Ovary (tissue), 9 donors: ENCODE results near the gene C18orf32. TPM values are rescaled to one million over a fixed set of nuclear protein-coding genes. Genes with fewer than 3 reads are reported as not detected.

Experiments
- DNase-seq, 5 donors: peaks; one replicate each; pipeline ENCODE4 v3.0.0-alpha.2; 2019 to 2020
- H3K27ac ChIP-seq, 2 donors: fragments of 200-600 bp; one replicate each; pipeline versions ENCODE4 v1.5.1 to v1.8.0; 2019 to 2022
- H3K27me3 ChIP-seq: fragments of 200-600 bp; one replicate; pipeline ENCODE4 v1.8.0; 2022
- H3K36me3 ChIP-seq: fragments of 200-600 bp; sonication (generic); one replicate; pipeline ENCODE4 v1.5.1; 2019
- H3K4me1 ChIP-seq: one replicate; pipeline ENCODE4 v1.8.1; 2013; ENCODE audit warnings: mild to moderate bottlenecking, moderate library complexity; ENCODE audit not compliant: insufficient read depth
- H3K4me3 ChIP-seq: fragments of 200-600 bp; sonication (generic); one replicate; pipeline ENCODE4 v1.5.1; 2017
- H3K9me3 ChIP-seq, 2 donors: fragments of 200-600 bp in 1 of 2; sonication (generic) in 1 of 2; one replicate each; pipeline versions ENCODE4 v1.5.1 to v1.8.1; 2013 to 2019; ENCODE audit warnings: mild to moderate bottlenecking in 1 of 2, moderate library complexity in 1 of 2
- EP300 ChIP-seq: sonication (generic); formaldehyde crosslinking; IDR thresholded peaks from one replicate; pipeline ENCODE4 v1.6.1; 2017; ENCODE audit warnings: antibody characterized with exemption
- POLR2A ChIP-seq: fragments of 450-650 bp; IDR thresholded peaks from one replicate; pipeline ENCODE4 v1.6.1; 2017; ENCODE audit warnings: antibody characterized with exemption, mild to moderate bottlenecking, moderate library complexity
- WGBS, 3 donors: extraction: QIAGEN DNeasy Blood & Tissue Kit in 1 of 3; methylation state at CpG; one replicate each; pipeline versions ENCODE4 v1.1.5 to v1.1.7; 2013 to 2017; 5-methylcytosine and 5-hydroxymethylcytosine counted together
- intact Hi-C, 4 donors: fragments of 100-400 bp; cut with DNase I; formaldehyde crosslinking; loops; one replicate each; pipeline versions ENCODE4 v1.11.0 to v1.15.1; 2022 to 2023
- microRNA counts: library from miRNA; unstranded; fragments of <30 nt; microRNA quantifications from one replicate; lab custom pipeline; 2016
- polyA plus RNA-seq, 2 donors: library from polyadenylated mRNA; stranded (reverse); fragments of 200-250 nt in 1 of 2; fragments of 350-450 nt in 1 of 2; fragmentation: Illumina TruSeq in 1 of 2; extraction: RNeasy Lipid Tissue Mini Kit (QIAGEN cat#74804) in 1 of 2; gene quantifications; one replicate each; pipeline ENCODE4 v1.2.3, GENCODE V29; 2013 to 2014
- small RNA-seq: library from RNA; depleted of rRNA; stranded (forward); fragments of <200 nt; gene quantifications from one replicate; pipeline ENCODE3, GENCODE V24; 2016
- total RNA-seq, 7 donors: library from RNA; depleted of rRNA in 2 of 7; stranded (reverse); fragments of >200 nt in 2 of 7; fragmentation: NEBNext Ultra II Directional in 3 of 7; extraction: Animal tissue kit (Norgen Biotek cat#: 25700) in 3 of 7; gene quantifications; one replicate each; pipeline versions ENCODE4 v1.1.0 to v1.2.4, GENCODE V29; 2016 to 2023
- TF ChIP-seq, protein P1 (sequence below), 3 donors: fragments of 450-650 bp in 2 of 3; fragments of 200-600 bp in 1 of 3; IDR thresholded peaks; one replicate each; pipeline versions ENCODE4 v1.5.1 to v1.8.0; 2016 to 2022; ENCODE audit warnings: antibody characterized with exemption in 3 of 3, mild to moderate bottlenecking in 1 of 3
- donor health status: DM: no; HTN: no; CAD: no; lungs with moderate emphysema.
- donor health status: DM: no; HTN: no; CAD: no.
- donor health status: Bipolar disorder and iron deficiency.
- donor health status: DM: yes; HTN: yes; CAD: no.
- donor health status: DM: no; HTN: no; CAD: no.
- donor health status: DM: yes; HTN: yes; CAD: no.

Gene C18orf32
- total and polyA plus RNA-seq, 9 donors: 35.4 to 81.3 (median 49.8) TPM

DNA sequence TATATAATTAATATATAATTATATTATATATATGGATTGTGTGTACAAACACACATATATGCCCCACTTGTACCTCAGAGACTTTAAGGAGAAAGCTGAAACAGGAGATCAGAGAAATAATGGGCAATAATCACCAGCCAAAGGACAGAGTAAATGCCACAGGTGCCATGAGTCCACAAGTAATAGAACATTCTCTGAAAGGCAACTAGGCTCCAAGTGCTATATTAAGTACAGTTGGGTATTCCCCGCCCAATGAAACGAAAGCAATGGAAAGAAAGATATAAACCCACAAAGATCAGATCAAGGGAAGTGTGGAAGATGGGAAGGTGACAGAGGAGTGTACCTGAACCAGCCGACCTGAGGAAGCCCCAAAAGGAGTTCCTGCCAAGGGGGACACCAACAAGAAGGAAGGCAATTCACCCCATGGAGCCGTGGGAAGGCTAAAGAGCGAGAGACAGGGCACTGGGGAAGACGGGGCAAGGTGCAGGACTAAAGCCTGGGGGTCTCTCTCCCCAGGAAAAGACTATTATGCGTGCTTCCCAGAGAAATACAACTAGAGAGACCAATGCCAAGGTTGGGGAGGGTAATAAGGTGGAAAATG, 45.6 kb downstream of the C18orf32 start:
- TF ChIP-seq EP300: no peak
- TF ChIP-seq POLR2A: no peak
- Histone ChIP-seq H3K36me3 (no peaks in the 10 kb centered on the region), H3K27ac (no peak overlapping the region), H3K9me3 (no peaks in the 10 kb centered on the region), H3K27me3 (peaks cover 2% of the 10 kb centered on the region), H3K4me3 (no peak overlapping the region), H3K4me1 (peaks cover 3% of the 10 kb centered on the region)
- 80 to 97% (median 94%) methylated on average over 7 of the region's 7 CpGs for WGBS, 3 donors
- no peak for DNase-seq
- intact Hi-C loops: no loop called here

DNA sequence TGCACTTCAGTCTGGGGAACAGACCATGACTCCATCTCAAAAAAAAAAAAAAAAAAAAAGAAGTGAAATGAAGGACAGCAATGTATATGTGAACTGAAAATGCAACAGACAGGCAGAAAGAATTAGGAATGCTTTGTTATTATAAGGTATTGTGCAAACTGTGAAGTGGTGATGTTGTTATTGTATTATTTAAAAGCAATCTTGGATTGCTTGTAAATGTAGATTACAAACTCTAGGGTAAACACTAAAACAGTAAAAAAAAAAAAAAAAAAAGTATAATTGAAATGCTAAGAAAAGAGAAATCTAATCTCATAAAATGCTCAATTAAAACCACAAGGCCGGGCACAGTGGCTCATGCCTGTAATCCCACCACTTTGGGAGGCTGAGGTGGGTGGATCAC, 51.9 kb downstream of the C18orf32 start:
- Histone ChIP-seq H3K27me3 (peaks cover 2% of the 10 kb centered on the region), H3K36me3 (no peaks in the 10 kb centered on the region), H3K4me1 (peaks cover 8% of the 10 kb centered on the region), H3K27ac (no peak overlapping the region), H3K4me3 (no peak overlapping the region), H3K9me3 (no peaks in the 10 kb centered on the region)
- DNase-seq: no peak
- intact Hi-C loops: no loop called here
- TF ChIP-seq EP300: no peak
- no peak for TF ChIP-seq POLR2A
- TF ChIP-seq, protein P1, sequence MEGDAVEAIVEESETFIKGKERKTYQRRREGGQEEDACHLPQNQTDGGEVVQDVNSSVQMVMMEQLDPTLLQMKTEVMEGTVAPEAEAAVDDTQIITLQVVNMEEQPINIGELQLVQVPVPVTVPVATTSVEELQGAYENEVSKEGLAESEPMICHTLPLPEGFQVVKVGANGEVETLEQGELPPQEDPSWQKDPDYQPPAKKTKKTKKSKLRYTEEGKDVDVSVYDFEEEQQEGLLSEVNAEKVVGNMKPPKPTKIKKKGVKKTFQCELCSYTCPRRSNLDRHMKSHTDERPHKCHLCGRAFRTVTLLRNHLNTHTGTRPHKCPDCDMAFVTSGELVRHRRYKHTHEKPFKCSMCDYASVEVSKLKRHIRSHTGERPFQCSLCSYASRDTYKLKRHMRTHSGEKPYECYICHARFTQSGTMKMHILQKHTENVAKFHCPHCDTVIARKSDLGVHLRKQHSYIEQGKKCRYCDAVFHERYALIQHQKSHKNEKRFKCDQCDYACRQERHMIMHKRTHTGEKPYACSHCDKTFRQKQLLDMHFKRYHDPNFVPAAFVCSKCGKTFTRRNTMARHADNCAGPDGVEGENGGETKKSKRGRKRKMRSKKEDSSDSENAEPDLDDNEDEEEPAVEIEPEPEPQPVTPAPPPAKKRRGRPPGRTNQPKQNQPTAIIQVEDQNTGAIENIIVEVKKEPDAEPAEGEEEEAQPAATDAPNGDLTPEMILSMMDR (IDR thresholded peaks at IDR 0.05): no peak
- WGBS, 3 donors: 87 to 100% (median 94%) methylated on average over 1 of the region's 1 CpG

DNA sequence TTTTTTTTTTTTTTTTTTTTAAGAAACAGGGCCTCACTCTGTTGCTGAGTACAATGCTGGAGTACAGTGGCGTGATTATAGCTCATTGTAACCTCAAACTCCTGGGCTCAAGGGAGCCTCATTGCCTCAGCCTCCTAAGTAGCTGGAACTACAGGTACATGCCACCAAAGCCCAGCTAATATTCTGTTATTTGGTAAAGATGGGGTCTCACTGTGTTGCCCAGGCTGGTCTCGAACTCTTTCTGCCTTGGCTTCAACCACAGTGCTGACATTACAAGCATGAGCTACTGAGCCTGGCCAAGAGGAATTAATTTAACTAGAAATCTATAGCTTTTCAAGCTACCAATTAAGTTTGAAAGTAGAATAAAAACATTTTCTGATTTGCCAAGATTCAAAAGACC, 54.4 kb downstream of the C18orf32 start:
- TF ChIP-seq POLR2A: no peak
- TF ChIP-seq, protein P1 (IDR thresholded peaks at IDR 0.05): no peak
- no peak for TF ChIP-seq EP300
- Histone ChIP-seq H3K9me3 (no peaks in the 10 kb centered on the region), H3K27ac (no peak overlapping the region), H3K4me1 (peaks cover 5% of the 10 kb centered on the region), H3K36me3 (no peaks in the 10 kb centered on the region), H3K4me3 (no peak overlapping the region), H3K27me3 (peaks cover 2% of the 10 kb centered on the region)
- 92 to 96% (median 93%) methylated on average over 2 of the region's 2 CpGs for WGBS, 3 donors
- intact Hi-C loops: no loop called here
- DNase-seq: no peak

DNA sequence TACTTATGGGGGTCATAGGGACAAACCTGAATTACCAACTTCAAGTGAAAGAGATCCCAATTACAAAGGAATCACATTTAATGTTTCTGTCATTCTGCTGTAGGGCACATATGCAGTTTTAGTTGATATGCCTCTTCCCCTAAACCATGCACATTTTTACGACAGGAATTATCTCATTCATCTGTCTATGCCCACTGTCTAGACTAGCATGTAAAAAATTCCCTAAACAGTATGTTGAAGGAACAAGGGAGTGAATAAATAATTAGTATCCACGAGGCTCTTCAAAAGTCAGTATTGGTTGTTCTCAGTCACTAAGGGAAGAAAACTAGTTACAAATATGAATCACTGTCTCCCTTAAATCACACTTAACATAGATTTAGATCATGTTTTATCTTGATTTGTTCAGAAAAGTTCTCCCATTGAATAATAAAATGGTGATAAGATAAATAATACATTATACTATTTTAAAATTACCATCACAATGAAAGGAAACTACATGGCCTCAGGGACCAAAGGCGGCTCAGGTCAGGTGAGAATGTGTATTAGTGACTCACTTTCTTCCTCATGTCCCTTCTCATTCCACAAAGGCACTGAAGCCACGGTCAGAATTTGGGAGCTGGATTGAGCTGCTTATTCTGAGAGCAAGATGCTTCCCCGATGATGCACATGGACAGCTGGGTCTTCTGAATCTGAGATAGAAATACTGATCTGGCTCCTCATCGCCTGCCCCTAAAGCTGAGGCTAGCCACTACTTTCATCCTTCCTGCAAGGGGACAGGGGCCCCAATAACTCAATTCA, 55.7 kb downstream of the C18orf32 start:
- no peaks in the 10 kb centered on the region for H3K36me3 ChIP-seq
- H3K9me3 ChIP-seq: no peaks in the 10 kb centered on the region
- TF ChIP-seq EP300: no peak
- TF ChIP-seq POLR2A: no peak
- TF ChIP-seq, protein P1 (IDR thresholded peaks at IDR 0.05): no peak
- 91 to 94% (median 93%) methylated on average over 6 of the region's 6 CpGs for WGBS, 3 donors
- H3K4me3 ChIP-seq: no peak overlapping the region
- intact Hi-C loops: no loop called here
- no peaks in the 10 kb centered on the region for H3K27me3 ChIP-seq
- H3K4me1 ChIP-seq: peaks cover 5% of the 10 kb centered on the region
- DNase-seq: no peak
- no peak overlapping the region for H3K27ac ChIP-seq

MicroRNA genes within 50 kb of the gene (microRNA counts, 767-probe panel; counts per million panel counts)
- microRNA hsa-miR-1539 (lab: Ali Mortazavi, UCI): 530 counts per million, percentile 78 among the panel's probes with 10 or more counts

Small RNAs within 50 kb of the gene (small RNA-seq; reads per million reads assigned to genes)
- gene SNORD58A (not detected), gene SNORD58C (not detected)

Other genes with a start within 250 kb of the C18orf32 start
- gene DYM, start 26.6 kb downstream of the C18orf32 start, total RNA-seq: 10 to 100 TPM; 64.1 to 96.0 (median 78.5) TPM
- 10 to 100 TPM; 26.2 to 61.5 TPM for gene DYM, start 26.6 kb downstream of the C18orf32 start, polyA plus RNA-seq
- gene RPL17, start 5.2 kb upstream of the C18orf32 start, total RNA-seq: 1,000 to 10,000 TPM; 3,089 to 8,014 (median 3,638) TPM
- gene RPL17, start 5.2 kb upstream of the C18orf32 start, polyA plus RNA-seq: 1,000 to 10,000 TPM; 3,009 to 5,423 TPM
- gene LIPG, start 74.8 kb upstream of the C18orf32 start, total RNA-seq: 1 to 10 TPM in 1 of 7 donors, under 1 TPM in 5, not detected in 1; 0.23 to 3.9 (median 0.51) TPM
- 1 to 10 TPM in 1 of 2 donors, under 1 TPM in 1; 0.94 to 1.3 TPM for gene LIPG, start 74.8 kb upstream of the C18orf32 start, polyA plus RNA-seq